IPS DF 6.9 (cell line): ENCODE data around the gene ATP10B.

Experiments
- DNase-seq: peaks from one replicate; pipeline ENCODE4 v3.0.0-alpha.2; 2013; ENCODE audit warnings: low read depth, low spot score
- H3K27ac ChIP-seq: one replicate; pipeline ENCODE4 v1.5.1; 2013; ENCODE audit warnings: low read length, control low read depth
- H3K27me3 ChIP-seq: 2 replicates; pipeline ENCODE4 v1.6.1; 2013; ENCODE audit warnings: mild to moderate bottlenecking, low read length; ENCODE audit not compliant: control insufficient read depth, insufficient read depth
- H3K36me3 ChIP-seq: 2 replicates; pipeline ENCODE4 v1.6.1; 2013; ENCODE audit warnings: low read length; ENCODE audit not compliant: control insufficient read depth, insufficient read depth
- H3K4me1 ChIP-seq: 2 replicates; pipeline ENCODE4 v1.6.1; 2013; ENCODE audit warnings: low read length; ENCODE audit not compliant: control insufficient read depth, insufficient read depth
- H3K4me3 ChIP-seq: 2 replicates; pipeline ENCODE4 v1.5.1; 2013; ENCODE audit warnings: mild to moderate bottlenecking, low read length
- H3K9me3 ChIP-seq: 2 replicates; pipeline ENCODE4 v1.6.1; 2013; ENCODE audit warnings: low read length, inconsistent platforms; ENCODE audit not compliant: control insufficient read depth, insufficient read depth
- WGBS: extraction: QIAGEN DNeasy Blood & Tissue Kit; methylation state at CpG from one replicate; pipeline ENCODE4 v1.1.7; 2013; ENCODE audit warnings: mixed read lengths, missing lambda C conversion rate; ENCODE audit not compliant: insufficient read length, insufficient coverage; 5-methylcytosine and 5-hydroxymethylcytosine counted together

ATP10B gene

DNA sequence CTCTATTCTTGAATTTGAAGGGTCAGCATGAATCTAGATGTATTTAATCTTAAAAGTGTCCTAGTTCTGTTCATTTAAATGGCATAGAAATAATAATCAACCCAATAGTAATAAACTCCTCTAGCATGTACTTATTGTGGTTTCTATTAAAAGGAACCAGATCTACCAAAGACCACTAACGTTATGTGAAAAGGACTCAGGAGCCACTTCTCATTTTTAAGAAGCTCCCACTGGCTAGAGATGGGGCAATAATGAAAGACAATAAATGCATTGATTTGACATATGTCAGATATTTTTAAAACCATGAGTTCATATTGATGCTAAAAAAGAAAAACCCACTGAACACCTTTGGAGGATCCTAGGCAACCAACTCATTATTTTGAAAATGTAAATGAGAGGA lies 191.9 kb downstream of the ATP10B start:
- no CpG with 5 or more reads among the region's 1 CpG for WGBS

GRCh38 chr5:160657622-160658458 lies 194.2 kb downstream of the ATP10B start:
- no CpG with 5 or more reads among the region's 5 CpGs for WGBS
- no peaks in the 10 kb centered on the region for H3K36me3 ChIP-seq
- no peak overlapping the region for H3K27ac ChIP-seq
- H3K4me1 ChIP-seq, result no peaks in the 10 kb centered on the region
- no peaks in the 10 kb centered on the region for H3K27me3 ChIP-seq
- no peaks in the 10 kb centered on the region for H3K9me3 ChIP-seq
- no peak for DNase-seq
- no peak overlapping the region for H3K4me3 ChIP-seq

More for the DNA sequence above, 191.9 kb downstream of the ATP10B start:
- no peak overlapping the region for H3K27ac ChIP-seq
- no peak overlapping the region for H3K4me3 ChIP-seq
- H3K9me3 ChIP-seq, result no peaks in the 10 kb centered on the region
- no peaks in the 10 kb centered on the region for H3K4me1 ChIP-seq
- H3K36me3 ChIP-seq, result no peaks in the 10 kb centered on the region
- no peak for DNase-seq
- H3K27me3 ChIP-seq, result no peaks in the 10 kb centered on the region

GRCh38 chr5:160657068-160657507 lies 194.9 kb downstream of the ATP10B start:
- H3K27ac ChIP-seq, result no peak overlapping the region
- H3K27me3 ChIP-seq, result no peaks in the 10 kb centered on the region
- no peak for DNase-seq
- H3K4me3 ChIP-seq, result no peak overlapping the region
- WGBS, result no CpG with 5 or more reads among the region's 1 CpG
- no peaks in the 10 kb centered on the region for H3K36me3 ChIP-seq
- H3K4me1 ChIP-seq, result no peaks in the 10 kb centered on the region
- no peaks in the 10 kb centered on the region for H3K9me3 ChIP-seq

GRCh38 chr5:160655717-160656116 lies 196.3 kb downstream of the ATP10B start:
- Histone ChIP-seq H3K27ac (no peak overlapping the region), H3K27me3 (no peaks in the 10 kb centered on the region), H3K36me3 (no peaks in the 10 kb centered on the region), H3K9me3 (no peaks in the 10 kb centered on the region), H3K4me3 (no peak overlapping the region), H3K4me1 (no peaks in the 10 kb centered on the region)
- WGBS, result no CpG with 5 or more reads among the region's 8 CpGs
- DNase-seq, result no peak

DNA sequence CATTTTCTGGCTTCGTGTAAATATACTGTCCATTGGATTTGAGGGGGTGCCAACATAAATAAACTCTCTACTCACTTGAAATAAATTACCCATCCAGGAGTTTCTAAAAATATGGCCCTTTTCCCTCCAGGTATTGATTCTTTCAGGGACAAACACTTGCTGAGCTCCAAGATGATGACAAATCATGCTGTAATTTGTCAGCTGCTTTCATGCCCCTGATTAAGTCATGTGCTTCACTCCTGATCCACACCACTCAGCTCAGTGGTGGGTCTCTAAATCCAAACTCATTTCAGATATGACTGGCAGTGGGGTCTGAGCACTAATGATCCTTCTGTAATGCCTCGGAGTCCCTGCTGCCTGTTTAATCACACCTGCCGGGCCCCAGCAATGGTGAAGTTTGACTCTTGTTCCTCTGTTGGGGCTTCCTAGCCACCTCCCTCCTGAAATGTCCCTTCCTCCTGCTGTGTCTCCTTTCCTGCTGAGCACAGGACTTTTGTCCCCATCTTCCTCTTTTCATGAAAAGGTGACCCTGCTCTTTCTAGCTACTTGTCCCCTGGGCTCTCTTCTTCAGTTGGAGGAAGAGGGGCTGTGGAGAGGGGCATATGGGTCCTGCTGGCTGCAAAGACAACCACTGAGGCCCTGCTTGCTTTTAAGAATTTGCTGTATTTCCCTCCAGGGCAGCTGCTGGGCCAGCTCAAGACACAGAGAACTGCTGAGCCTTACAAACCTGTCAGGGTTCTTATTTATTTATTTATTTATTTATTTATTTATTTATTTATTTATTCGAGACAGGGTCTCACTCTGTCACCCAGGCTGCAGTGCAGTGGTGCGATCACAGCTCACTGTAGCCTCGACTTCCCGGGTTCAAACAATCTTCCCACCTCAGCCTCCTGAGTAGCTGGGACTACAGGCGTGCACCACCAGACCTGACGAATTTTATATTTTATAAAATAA lies 200.0 kb downstream of the ATP10B start:
- H3K4me3 ChIP-seq, result no peak overlapping the region
- H3K4me1 ChIP-seq, result no peaks in the 10 kb centered on the region
- H3K27me3 ChIP-seq, result no peaks in the 10 kb centered on the region
- H3K27ac ChIP-seq, result no peak overlapping the region
- H3K36me3 ChIP-seq, result no peaks in the 10 kb centered on the region
- DNase-seq, result no peak
- WGBS, result no CpG with 5 or more reads among the region's 9 CpGs
- H3K9me3 ChIP-seq, result no peaks in the 10 kb centered on the region

GRCh38 chr5:160649304-160649703 lies 202.7 kb downstream of the ATP10B start:
- Histone ChIP-seq H3K4me3 (no peak overlapping the region), H3K36me3 (no peaks in the 10 kb centered on the region), H3K27ac (no peak overlapping the region), H3K9me3 (no peaks in the 10 kb centered on the region), H3K27me3 (no peaks in the 10 kb centered on the region), H3K4me1 (no peaks in the 10 kb centered on the region)
- DNase-seq, result peak; percentile 18

- no peaks in the 10 kb centered on the region for H3K4me1 ChIP-seq
- H3K9me3 ChIP-seq, result no peaks in the 10 kb centered on the region
These were observed 206.0 kb downstream of the ATP10B start for GRCh38 chr5:160646033-160646432.

GRCh38 chr5:160643616-160644240 lies 208.3 kb downstream of the ATP10B start:
- no peak overlapping the region for H3K4me3 ChIP-seq
- no CpG with 5 or more reads among the region's 4 CpGs for WGBS
- DNase-seq, result no peak
- H3K27ac ChIP-seq, result no peak overlapping the region
- no peaks in the 10 kb centered on the region for H3K4me1 ChIP-seq
- no peaks in the 10 kb centered on the region for H3K9me3 ChIP-seq
- no peaks in the 10 kb centered on the region for H3K27me3 ChIP-seq
- no peaks in the 10 kb centered on the region for H3K36me3 ChIP-seq

More at GRCh38 chr5:160646033-160646432, 206.0 kb downstream of the ATP10B start:
- Histone ChIP-seq H3K27ac (no peak overlapping the region), H3K4me3 (no peak overlapping the region), H3K36me3 (no peaks in the 10 kb centered on the region), H3K27me3 (no peaks in the 10 kb centered on the region)
- DNase-seq, result no peak

DNA sequence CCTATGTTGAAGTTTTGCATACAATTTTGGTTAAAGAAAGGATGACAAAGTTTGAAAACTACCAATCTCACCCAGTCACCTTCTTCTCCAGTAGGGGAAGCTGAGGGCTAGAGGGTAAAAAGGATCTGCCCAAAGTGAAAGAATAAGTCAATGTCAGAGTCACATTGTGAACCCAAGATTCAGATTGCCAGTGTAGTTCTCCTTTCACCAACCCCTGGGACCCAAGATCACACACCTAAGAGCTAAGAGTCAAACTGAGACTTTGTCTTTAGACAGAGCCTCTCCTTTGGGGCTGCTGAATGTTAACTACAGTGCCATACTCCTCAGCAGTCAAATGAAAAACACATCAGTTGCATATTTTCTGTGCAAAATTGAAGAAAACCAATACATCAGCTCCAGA lies 210.6 kb downstream of the ATP10B start:
- Histone ChIP-seq H3K36me3 (no peaks in the 10 kb centered on the region), H3K27ac (no peak overlapping the region), H3K4me1 (no peaks in the 10 kb centered on the region), H3K9me3 (no peaks in the 10 kb centered on the region), H3K27me3 (no peaks in the 10 kb centered on the region), H3K4me3 (no peak overlapping the region)
- DNase-seq, result no peak

DNA sequence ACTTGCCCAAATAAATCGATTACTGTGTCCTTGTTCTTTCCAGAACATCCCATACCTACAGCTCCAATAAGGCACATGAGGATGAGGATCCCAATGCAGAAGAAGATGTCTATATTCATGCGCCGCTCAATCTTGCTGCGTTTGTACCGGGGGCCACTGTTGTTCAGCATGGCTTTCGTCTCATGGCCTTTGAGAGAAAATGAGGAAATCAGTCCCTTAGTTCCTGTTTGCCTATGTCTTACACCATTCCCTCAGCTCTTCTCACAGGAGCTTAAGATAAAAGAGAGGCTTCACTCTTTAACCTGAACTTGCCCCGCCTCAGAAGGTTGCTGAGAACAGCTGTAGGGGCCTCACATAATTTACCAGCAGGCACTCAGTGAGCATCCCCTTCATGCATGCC lies 211.6 kb downstream of the ATP10B start:
- H3K27me3 ChIP-seq, result no peaks in the 10 kb centered on the region
- no peaks in the 10 kb centered on the region for H3K4me1 ChIP-seq
- H3K27ac ChIP-seq, result no peak overlapping the region
- no peaks in the 10 kb centered on the region for H3K36me3 ChIP-seq
- no peak for DNase-seq
- no peaks in the 10 kb centered on the region for H3K9me3 ChIP-seq
- no CpG with 5 or more reads among the region's 7 CpGs for WGBS
- no peak overlapping the region for H3K4me3 ChIP-seq
